GM23338 (cell line): ENCODE results near the gene SAFB2. TPM values are rescaled to one million over a fixed set of nuclear protein-coding genes. Genes with fewer than 3 reads are reported as not detected.
A peak's percentile ranks its signal among the peaks of the same experiment; 100 is the strongest.

ENCODE experiments used
- ATAC-seq: fragments of 200-7000 bp; cut with Tn5 transposase; 3 replicates; pipeline ENCODE4 v1.9.1; 2020
- DNase-seq: peaks from one replicate; pipeline ENCODE4 v3.0.0-alpha.2; 2015; ENCODE audit warnings: low spot score
- H2AFZ ChIP-seq: fragments of 200-600 bp; sonication (generic); 2 replicates; pipeline ENCODE4 v1.8.0; 2016; ENCODE audit warnings: antibody characterized with exemption, mild to moderate bottlenecking, moderate library complexity
- H3F3A ChIP-seq: fragments of 200-600 bp; sonication (generic); replicated peaks from 2 replicates; pipeline ENCODE4 v1.8.0; 2017; ENCODE audit warnings: antibody characterized with exemption, mixed run types, low read depth
- H3K27ac ChIP-seq: fragments of 200-600 bp; sonication (generic); 2 replicates; pipeline ENCODE4 v1.6.1; 2016; ENCODE audit warnings: low read depth
- H3K27me3 ChIP-seq: fragments of 200-600 bp; sonication (generic); 2 replicates; pipeline ENCODE4 v1.8.0; 2016; ENCODE audit warnings: mild to moderate bottlenecking, mixed run types, moderate library complexity; ENCODE audit not compliant: insufficient read depth
- H3K36me3 ChIP-seq: fragments of 200-600 bp; sonication (generic); 2 replicates; pipeline ENCODE4 v1.8.0; 2016; ENCODE audit warnings: mild to moderate bottlenecking; ENCODE audit not compliant: insufficient read depth
- H3K4me1 ChIP-seq: fragments of 200-600 bp; sonication (generic); 2 replicates; pipeline ENCODE4 v1.8.0; 2016; ENCODE audit warnings: mild to moderate bottlenecking, moderate library complexity; ENCODE audit not compliant: insufficient read depth
- H3K4me2 ChIP-seq: fragments of 200-600 bp; sonication (generic); 2 replicates; pipeline ENCODE4 v1.7.1; 2017; ENCODE audit warnings: mixed run types
- H3K4me3 ChIP-seq: fragments of 200-600 bp; sonication (generic); 2 replicates; pipeline ENCODE4 v1.6.1; 2016; ENCODE audit warnings: mixed run types
- H3K79me2 ChIP-seq: fragments of 200-600 bp; sonication (generic); replicated peaks from 2 replicates; pipeline ENCODE4 v1.8.0; 2017; ENCODE audit warnings: mild to moderate bottlenecking; ENCODE audit not compliant: insufficient read depth
- H3K9me2 ChIP-seq: fragments of 200-600 bp; sonication (generic); 2 replicates; pipeline ENCODE4 v1.8.0; 2017; ENCODE audit not compliant: insufficient read depth
- H4K20me1 ChIP-seq: fragments of 200-600 bp; sonication (generic); replicated peaks from 2 replicates; pipeline ENCODE4 v1.8.0; 2017; ENCODE audit warnings: mild to moderate bottlenecking; ENCODE audit not compliant: insufficient read depth
- H3K27ac Mint-ChIP-seq: 2 replicates; pipeline ENCODE4 v1.8.0; 2020; ENCODE audit warnings: inconsistent platforms, mild to moderate bottlenecking, moderate library complexity, mixed read lengths
- H3K27me3 Mint-ChIP-seq: 3 replicates; pipeline ENCODE4 v1.8.0; 2022; ENCODE audit warnings: low read depth, mild to moderate bottlenecking, moderate library complexity, mixed read lengths, inconsistent platforms; ENCODE audit not compliant: insufficient read depth, poor library complexity
- H3K36me3 Mint-ChIP-seq: 3 replicates; pipeline ENCODE4 v1.8.0; 2021; ENCODE audit warnings: low read depth, mild to moderate bottlenecking, inconsistent platforms, moderate library complexity, mixed read lengths
- H3K4me1 Mint-ChIP-seq: 3 replicates; pipeline ENCODE4 v1.8.0; 2020; ENCODE audit warnings: mild to moderate bottlenecking, inconsistent platforms, mixed read lengths
- H3K4me3 Mint-ChIP-seq: 3 replicates; pipeline ENCODE4 v1.8.0; 2021; ENCODE audit warnings: moderate library complexity, mild to moderate bottlenecking, inconsistent platforms, mixed read lengths
- H3K9me3 Mint-ChIP-seq: 3 replicates; pipeline ENCODE4 v1.8.0; 2020; ENCODE audit warnings: moderate library complexity, mild to moderate bottlenecking, inconsistent platforms, mixed read lengths
- EZH2 ChIP-seq: fragments of 200-600 bp; sonication (generic); IDR thresholded peaks from one replicate; pipeline ENCODE4 v1.8.0; 2017; ENCODE audit warnings: antibody characterized with exemption, mild to moderate bottlenecking, low read depth; ENCODE audit not compliant: unreplicated experiment
- EZH2phosphoT487 ChIP-seq: fragments of 200-600 bp; sonication (generic); IDR thresholded peaks from one replicate; pipeline ENCODE4 v1.8.1; 2018; ENCODE audit warnings: antibody characterized with exemption; ENCODE audit not compliant: unreplicated experiment
- NANOG ChIP-seq: IDR thresholded peaks from 2 replicates; pipeline ENCODE4 v1.6.1; 2016; ENCODE audit warnings: antibody characterized with exemption, borderline replicate concordance
- STAT1 ChIP-seq: IDR thresholded peaks from one replicate; pipeline ENCODE4 v1.6.1; 2016; ENCODE audit warnings: antibody characterized with exemption; ENCODE audit not compliant: unreplicated experiment
- ZNF114 ChIP-seq: fragments of 250-450 bp; sonication (Bioruptor Pico); IDR thresholded peaks from 2 replicates; pipeline ENCODE4 v1.5.0; 2020; ENCODE audit warnings: mild to moderate bottlenecking, moderate library complexity
- ZNF331 ChIP-seq: fragments of 250-450 bp; sonication (Bioruptor Pico); IDR thresholded peaks from 2 replicates; pipeline ENCODE4 v1.5.0; 2020; ENCODE audit warnings: low read depth, mild to moderate bottlenecking, moderate library complexity
- polyA plus RNA-seq: library from polyadenylated mRNA; unstranded; fragments of >200 nt; fragmentation: Nextera tagmentation; extraction: Ambion mirVana; gene quantifications from 2 replicates; pipeline ENCODE4 v1.2.1, GENCODE V29; 2016
- total RNA-seq: library from RNA; depleted of rRNA; stranded (reverse); fragments of >200 nt; shearing (Covaris generic); gene quantifications from 2 replicates; pipeline ENCODE4 v1.2.3, GENCODE V29; 2014
- TF ChIP-seq, protein P1 (sequence below): IDR thresholded peaks from 2 replicates; pipeline ENCODE4 v1.6.1; 2016; ENCODE audit warnings: antibody characterized with exemption
- TF ChIP-seq, protein P2 (sequence below), 2 experiments: fragments of 200-600 bp in 1 of 2; sonication (generic) in 1 of 2; conservative IDR thresholded peaks; 2 replicates each; pipeline versions ENCODE4 v1.5.1 to v1.6.1; 2016 to 2017; ENCODE audit warnings: antibody characterized with exemption in 2 of 2, low read depth in 2 of 2, mild to moderate bottlenecking in 2 of 2, moderate library complexity in 1 of 2
- TF ChIP-seq, protein P3 (sequence below): IDR thresholded peaks from one replicate; pipeline ENCODE4 v1.6.1; 2018; ENCODE audit warnings: antibody characterized with exemption; ENCODE audit not compliant: unreplicated experiment

Gene SAFB2
- total and polyA plus RNA-seq, 2 experiments from 2014 or later, result 37.7 to 102 TPM

DNA sequence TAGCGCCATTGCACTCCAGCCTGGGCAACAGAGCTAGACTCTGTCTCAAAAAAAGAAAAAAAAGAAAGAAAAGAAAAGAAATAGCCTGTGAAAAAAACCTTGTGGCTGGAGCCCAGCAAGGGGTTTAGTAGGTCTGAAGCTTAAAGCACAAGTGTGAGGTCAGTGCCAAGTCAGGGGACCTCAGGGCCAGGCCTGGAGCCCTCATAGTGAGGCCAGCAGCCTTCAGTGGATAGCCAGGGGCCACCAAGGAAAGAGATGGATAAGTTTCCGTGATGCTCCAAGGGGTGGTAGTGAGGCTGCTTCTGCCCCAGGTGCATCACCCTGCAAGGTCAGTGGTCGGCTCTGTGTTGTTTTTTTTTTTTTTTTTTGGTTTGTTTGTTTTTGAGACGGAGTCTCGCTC, 67.7 kb downstream of the SAFB2 start:
- TF ChIP-seq, protein P1, sequence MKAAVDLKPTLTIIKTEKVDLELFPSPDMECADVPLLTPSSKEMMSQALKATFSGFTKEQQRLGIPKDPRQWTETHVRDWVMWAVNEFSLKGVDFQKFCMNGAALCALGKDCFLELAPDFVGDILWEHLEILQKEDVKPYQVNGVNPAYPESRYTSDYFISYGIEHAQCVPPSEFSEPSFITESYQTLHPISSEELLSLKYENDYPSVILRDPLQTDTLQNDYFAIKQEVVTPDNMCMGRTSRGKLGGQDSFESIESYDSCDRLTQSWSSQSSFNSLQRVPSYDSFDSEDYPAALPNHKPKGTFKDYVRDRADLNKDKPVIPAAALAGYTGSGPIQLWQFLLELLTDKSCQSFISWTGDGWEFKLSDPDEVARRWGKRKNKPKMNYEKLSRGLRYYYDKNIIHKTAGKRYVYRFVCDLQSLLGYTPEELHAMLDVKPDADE, result no peak
- TF ChIP-seq, protein P2, sequence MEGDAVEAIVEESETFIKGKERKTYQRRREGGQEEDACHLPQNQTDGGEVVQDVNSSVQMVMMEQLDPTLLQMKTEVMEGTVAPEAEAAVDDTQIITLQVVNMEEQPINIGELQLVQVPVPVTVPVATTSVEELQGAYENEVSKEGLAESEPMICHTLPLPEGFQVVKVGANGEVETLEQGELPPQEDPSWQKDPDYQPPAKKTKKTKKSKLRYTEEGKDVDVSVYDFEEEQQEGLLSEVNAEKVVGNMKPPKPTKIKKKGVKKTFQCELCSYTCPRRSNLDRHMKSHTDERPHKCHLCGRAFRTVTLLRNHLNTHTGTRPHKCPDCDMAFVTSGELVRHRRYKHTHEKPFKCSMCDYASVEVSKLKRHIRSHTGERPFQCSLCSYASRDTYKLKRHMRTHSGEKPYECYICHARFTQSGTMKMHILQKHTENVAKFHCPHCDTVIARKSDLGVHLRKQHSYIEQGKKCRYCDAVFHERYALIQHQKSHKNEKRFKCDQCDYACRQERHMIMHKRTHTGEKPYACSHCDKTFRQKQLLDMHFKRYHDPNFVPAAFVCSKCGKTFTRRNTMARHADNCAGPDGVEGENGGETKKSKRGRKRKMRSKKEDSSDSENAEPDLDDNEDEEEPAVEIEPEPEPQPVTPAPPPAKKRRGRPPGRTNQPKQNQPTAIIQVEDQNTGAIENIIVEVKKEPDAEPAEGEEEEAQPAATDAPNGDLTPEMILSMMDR (conservative IDR thresholded peaks at IDR 0.05; ENCODE audit: low read depth in 2 of 2), result no peak
- TF ChIP-seq NANOG, result no peak
- no peak for TF ChIP-seq ZNF114 (CRISPR knock-in tag)
- TF ChIP-seq, protein P3, sequence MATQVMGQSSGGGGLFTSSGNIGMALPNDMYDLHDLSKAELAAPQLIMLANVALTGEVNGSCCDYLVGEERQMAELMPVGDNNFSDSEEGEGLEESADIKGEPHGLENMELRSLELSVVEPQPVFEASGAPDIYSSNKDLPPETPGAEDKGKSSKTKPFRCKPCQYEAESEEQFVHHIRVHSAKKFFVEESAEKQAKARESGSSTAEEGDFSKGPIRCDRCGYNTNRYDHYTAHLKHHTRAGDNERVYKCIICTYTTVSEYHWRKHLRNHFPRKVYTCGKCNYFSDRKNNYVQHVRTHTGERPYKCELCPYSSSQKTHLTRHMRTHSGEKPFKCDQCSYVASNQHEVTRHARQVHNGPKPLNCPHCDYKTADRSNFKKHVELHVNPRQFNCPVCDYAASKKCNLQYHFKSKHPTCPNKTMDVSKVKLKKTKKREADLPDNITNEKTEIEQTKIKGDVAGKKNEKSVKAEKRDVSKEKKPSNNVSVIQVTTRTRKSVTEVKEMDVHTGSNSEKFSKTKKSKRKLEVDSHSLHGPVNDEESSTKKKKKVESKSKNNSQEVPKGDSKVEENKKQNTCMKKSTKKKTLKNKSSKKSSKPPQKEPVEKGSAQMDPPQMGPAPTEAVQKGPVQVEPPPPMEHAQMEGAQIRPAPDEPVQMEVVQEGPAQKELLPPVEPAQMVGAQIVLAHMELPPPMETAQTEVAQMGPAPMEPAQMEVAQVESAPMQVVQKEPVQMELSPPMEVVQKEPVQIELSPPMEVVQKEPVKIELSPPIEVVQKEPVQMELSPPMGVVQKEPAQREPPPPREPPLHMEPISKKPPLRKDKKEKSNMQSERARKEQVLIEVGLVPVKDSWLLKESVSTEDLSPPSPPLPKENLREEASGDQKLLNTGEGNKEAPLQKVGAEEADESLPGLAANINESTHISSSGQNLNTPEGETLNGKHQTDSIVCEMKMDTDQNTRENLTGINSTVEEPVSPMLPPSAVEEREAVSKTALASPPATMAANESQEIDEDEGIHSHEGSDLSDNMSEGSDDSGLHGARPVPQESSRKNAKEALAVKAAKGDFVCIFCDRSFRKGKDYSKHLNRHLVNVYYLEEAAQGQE, result no peak
- TF ChIP-seq STAT1, result no peak
- TF ChIP-seq ZNF331 (CRISPR knock-in tag), result no peak
- Mint-ChIP-seq H3K9me3 (no peaks in the 10 kb centered on the region; the same call in 2 of the 3 replicates), H3K27ac (no peak overlapping the region), H3K27me3 (peaks cover 12% of the 10 kb centered on the region), H3K4me1 (peaks cover 18% of the 10 kb centered on the region), H3K36me3 (no peaks in the 10 kb centered on the region), H3K4me3 (no peak overlapping the region)
- DNase-seq, result no peak
- Histone ChIP-seq H3K27ac (no peak overlapping the region), H3K4me2 (no peak overlapping the region), H3K4me3 (no peak overlapping the region), H3K4me1 (no peaks in the 10 kb centered on the region), H4K20me1 (no peaks in the 10 kb centered on the region), H3K27me3 (no peaks in the 10 kb centered on the region), H3K9me2 (no peaks in the 10 kb centered on the region), H3K79me2 (no peaks in the 10 kb centered on the region), H2AFZ (no peak overlapping the region), H3F3A (no peaks in the 10 kb centered on the region), H3K36me3 (no peaks in the 10 kb centered on the region)
- no peak for ATAC-seq

DNA sequence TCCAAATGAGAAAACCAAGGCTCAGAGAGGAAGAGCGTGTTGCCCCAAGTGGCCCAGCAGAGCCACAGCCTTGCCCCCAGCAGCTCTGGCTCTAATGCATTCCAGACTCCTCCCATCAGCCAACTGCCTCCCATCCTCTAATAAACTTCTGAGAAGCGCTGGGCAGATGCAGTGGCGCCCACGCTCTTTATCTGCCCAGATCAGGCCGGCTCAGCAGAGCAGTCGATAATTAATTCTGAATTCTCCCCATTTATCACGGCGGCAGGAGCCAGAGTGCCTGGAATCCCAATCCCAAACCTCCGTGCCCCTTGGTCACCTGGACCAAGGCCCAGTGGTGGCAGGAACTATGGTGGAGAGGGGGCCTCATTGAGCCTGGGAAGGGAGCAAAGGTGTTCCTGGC, 68.7 kb downstream of the SAFB2 start:
- Histone ChIP-seq H3K9me2 (no peaks in the 10 kb centered on the region), H3K36me3 (no peaks in the 10 kb centered on the region), H2AFZ (0 out of 2 replicates have a peak overlapping the region, but pooled peaks have one; percentile 63), H3K79me2 (no peaks in the 10 kb centered on the region), H3K4me3 (no peak overlapping the region), H3F3A (no peaks in the 10 kb centered on the region), H4K20me1 (no peaks in the 10 kb centered on the region), H3K27ac (no peak overlapping the region), H3K4me1 (no peaks in the 10 kb centered on the region), H3K27me3 (no peaks in the 10 kb centered on the region), H3K4me2 (no peak overlapping the region)
- ATAC-seq, result peak; percentile 50; the same call in 2 of the 3 replicates
- Mint-ChIP-seq H3K4me1 (peaks cover 19% of the 10 kb centered on the region), H3K4me3 (no peak overlapping the region), H3K27ac (no peak overlapping the region), H3K36me3 (no peaks in the 10 kb centered on the region), H3K9me3 (peaks cover 3% of the 10 kb centered on the region; the same call in 2 of the 3 replicates), H3K27me3 (peaks cover 17% of the 10 kb centered on the region)
- DNase-seq, result no peak
- no peak for TF ChIP-seq EZH2phosphoT487
- TF ChIP-seq EZH2, result no peak
